Activated CD8-positive, alpha-beta T cell treated with anti-CD3 and anti-CD28 coated beads for 36 hours (primary cell): ENCODE measurements around the gene RSRC2. TPM values are rescaled to one million over a fixed set of nuclear protein-coding genes. Genes with fewer than 3 reads are reported as not detected.
A peak's percentile ranks its signal among the peaks of the same experiment; 100 is the strongest.
"Not testable (repeated sequence)": the region's sequence is repeated elsewhere in the genome, so short reads cannot be mapped to it uniquely, and the experiment has no call there.

Experiments used
- ATAC-seq: fragments of 200-7000 bp; cut with Tn5 transposase; one replicate; pipeline ENCODE4 v1.10.0; 2021; ENCODE audit warnings: mild to moderate bottlenecking, moderate library complexity
- CTCF ChIA-PET: fragments of 350-600 bp; sonication (Branson Sonifier 250); formaldehyde crosslinking; loops from one replicate; lab custom pipeline; 2021; ENCODE audit warnings: antibody characterized with exemption; lab: Charles Lee
- POLR2A ChIA-PET: fragments of 350-600 bp; sonication (Branson Sonifier 250); formaldehyde crosslinking; loops from one replicate; lab custom pipeline; 2021; ENCODE audit warnings: antibody characterized with exemption; lab: Charles Lee
- DNase-seq: peaks from one replicate; pipeline ENCODE4 v3.0.0-alpha.2; 2020
- H3K27ac Mint-ChIP-seq: one replicate; pipeline ENCODE4 v1.8.0; 2021; ENCODE audit warnings: mild to moderate bottlenecking, mixed read lengths
- H3K27me3 Mint-ChIP-seq: one replicate; pipeline ENCODE4 v1.8.0; 2021; ENCODE audit warnings: mixed read lengths
- H3K36me3 Mint-ChIP-seq: one replicate; pipeline ENCODE4 v1.8.0; 2021; ENCODE audit warnings: low read depth, mixed read lengths
- H3K4me1 Mint-ChIP-seq: one replicate; pipeline ENCODE4 v1.8.0; 2021; ENCODE audit warnings: low read depth, mixed read lengths
- H3K4me3 Mint-ChIP-seq: one replicate; pipeline ENCODE4 v1.8.0; 2021; ENCODE audit warnings: mild to moderate bottlenecking, moderate library complexity, mixed read lengths
- H3K9me3 Mint-ChIP-seq: one replicate; pipeline ENCODE4 v1.8.0; 2021; ENCODE audit warnings: mixed read lengths
- intact Hi-C: fragments of 100-400 bp; cut with micrococcal nuclease; formaldehyde crosslinking; loops from one replicate; pipeline ENCODE4 v1.10.0; 2022
- total RNA-seq, 2 experiments: library from RNA; stranded (reverse); gene quantifications; one replicate each; pipeline ENCODE4 v1.2.3, GENCODE V29; 2021
- TF ChIP-seq, protein P1 (sequence below): fragments of 200-600 bp; IDR thresholded peaks from one replicate; pipeline ENCODE4 v1.8.0; 2022; ENCODE audit warnings: antibody characterized with exemption, mild to moderate bottlenecking

RSRC2 gene
- total RNA-seq, 2 experiments from 2014 or later, result 108 to 116 TPM

DNA sequence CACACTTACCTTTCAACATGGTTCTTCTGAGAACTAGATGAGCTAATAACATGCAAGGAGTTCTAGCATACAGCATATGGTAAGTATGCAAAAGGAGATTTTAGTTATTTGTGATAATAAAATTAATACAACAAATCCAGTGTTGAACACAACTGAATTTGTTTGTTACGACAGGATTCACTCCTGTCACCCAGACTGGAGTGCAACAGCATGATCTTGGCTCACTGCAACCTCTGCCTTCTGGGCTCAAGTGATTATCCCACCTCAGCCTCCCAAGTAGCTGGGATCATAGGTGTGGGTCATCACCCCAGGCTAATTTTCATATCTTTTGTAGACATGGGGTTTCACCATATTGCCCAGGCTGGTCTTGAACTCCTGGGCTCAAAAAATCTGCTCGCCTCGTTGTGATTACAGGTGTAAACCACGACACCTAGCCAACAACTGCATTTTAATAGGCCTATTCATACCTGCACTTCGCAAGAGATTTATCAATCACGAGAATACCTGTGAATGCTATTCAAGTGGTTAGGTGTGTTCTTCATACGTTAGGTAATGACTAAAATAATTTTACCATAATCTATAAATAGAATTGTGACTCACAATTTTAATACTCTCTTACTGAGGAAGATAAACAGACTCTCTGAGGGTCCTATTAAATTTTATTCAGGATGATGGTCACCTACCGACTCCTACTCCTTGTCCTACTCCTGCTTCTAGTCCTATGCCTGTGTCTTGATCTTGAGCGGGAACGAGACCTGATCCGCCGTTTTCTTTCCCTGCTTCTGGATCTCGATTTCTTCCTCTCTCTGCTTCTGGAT lies 10.0 kb downstream of the RSRC2 start:
- TF ChIP-seq, protein P1, sequence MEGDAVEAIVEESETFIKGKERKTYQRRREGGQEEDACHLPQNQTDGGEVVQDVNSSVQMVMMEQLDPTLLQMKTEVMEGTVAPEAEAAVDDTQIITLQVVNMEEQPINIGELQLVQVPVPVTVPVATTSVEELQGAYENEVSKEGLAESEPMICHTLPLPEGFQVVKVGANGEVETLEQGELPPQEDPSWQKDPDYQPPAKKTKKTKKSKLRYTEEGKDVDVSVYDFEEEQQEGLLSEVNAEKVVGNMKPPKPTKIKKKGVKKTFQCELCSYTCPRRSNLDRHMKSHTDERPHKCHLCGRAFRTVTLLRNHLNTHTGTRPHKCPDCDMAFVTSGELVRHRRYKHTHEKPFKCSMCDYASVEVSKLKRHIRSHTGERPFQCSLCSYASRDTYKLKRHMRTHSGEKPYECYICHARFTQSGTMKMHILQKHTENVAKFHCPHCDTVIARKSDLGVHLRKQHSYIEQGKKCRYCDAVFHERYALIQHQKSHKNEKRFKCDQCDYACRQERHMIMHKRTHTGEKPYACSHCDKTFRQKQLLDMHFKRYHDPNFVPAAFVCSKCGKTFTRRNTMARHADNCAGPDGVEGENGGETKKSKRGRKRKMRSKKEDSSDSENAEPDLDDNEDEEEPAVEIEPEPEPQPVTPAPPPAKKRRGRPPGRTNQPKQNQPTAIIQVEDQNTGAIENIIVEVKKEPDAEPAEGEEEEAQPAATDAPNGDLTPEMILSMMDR, result no peak
- Mint-ChIP-seq H3K9me3 (no peaks in the 10 kb centered on the region), H3K4me1 (peaks cover 47% of the 10 kb centered on the region), H3K27me3 (no peaks in the 10 kb centered on the region), H3K4me3 (no peak overlapping the region), H3K36me3 (peaks cover 72% of the 10 kb centered on the region), H3K27ac (peak overlapping the region; percentile 66)
- intact Hi-C loops, result no loop called here
- ChIA-PET POLR2A (interaction anchor here (1.2 to 7.8 kb wide), 6 partner anchors 10 to 59 kb away, joined by 3 to 107 read pairs (median 10); partner anchors contain the start of genes KNTC1, RSRC2 and ZCCHC8), CTCF (no interaction called here)
- DNase-seq (no peak), ATAC-seq (no peak)

DNA sequence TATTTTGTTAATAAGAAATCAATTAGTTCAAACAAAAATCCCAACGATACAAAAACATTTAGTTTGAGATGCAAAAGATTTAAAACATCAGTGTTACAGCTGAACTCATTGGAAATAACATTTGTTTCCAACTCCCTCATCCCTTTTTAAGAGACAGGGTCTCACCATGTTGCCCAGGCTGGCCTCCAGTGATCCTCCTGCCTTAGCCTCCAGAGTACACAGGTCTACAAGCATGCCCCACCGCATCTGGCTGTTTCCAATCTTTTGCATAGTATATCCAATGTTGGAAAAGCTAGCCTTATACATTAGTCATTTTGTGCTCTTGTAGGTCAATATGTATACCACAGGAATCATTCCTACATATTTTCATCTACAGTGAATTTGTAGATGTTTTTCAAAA lies 11.5 kb downstream of the RSRC2 start:
- Mint-ChIP-seq H3K27ac (peak overlapping the region; percentile 30), H3K9me3 (no peaks in the 10 kb centered on the region), H3K4me3 (no peak overlapping the region), H3K36me3 (peaks cover 71% of the 10 kb centered on the region), H3K4me1 (peaks cover 38% of the 10 kb centered on the region), H3K27me3 (no peaks in the 10 kb centered on the region)
- TF ChIP-seq, protein P1, result no peak
- ChIA-PET CTCF (interaction anchor here (0.7 to 1.4 kb wide), 3 partner anchors 14 to 277 kb away, joined by 3 read pairs; no protein-coding TSS in a partner anchor), POLR2A (interaction anchor here (0.6 to 7.8 kb wide), 5 partner anchors 8 to 87 kb away, joined by 3 to 107 read pairs (median 5); partner anchors contain the start of genes KNTC1, RSRC2 and ZCCHC8)
- DNase-seq (no peak), ATAC-seq (no peak)
- intact Hi-C loops, result no loop called here

DNA sequence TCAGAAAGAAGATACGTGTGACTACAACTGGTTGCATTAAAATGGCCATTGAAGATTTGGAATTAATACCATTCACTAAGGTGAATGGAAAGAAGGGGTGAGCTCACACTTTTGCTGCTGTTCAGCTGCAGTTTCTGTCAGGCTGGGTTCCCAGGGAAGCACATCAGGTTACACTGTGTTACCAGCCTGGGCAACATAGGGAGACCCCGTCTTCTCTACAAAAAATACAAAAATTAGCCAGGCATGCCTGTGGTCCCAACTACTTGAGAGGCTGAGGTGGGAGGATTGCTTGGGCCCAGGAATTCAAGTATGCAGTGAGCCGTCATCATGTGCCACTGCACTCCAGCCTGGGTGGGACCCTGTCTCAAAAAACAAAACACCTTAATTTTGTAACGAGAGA lies 13.1 kb downstream of the RSRC2 start:
- H3K4me3 Mint-ChIP-seq, result no peak overlapping the region
- POLR2A ChIA-PET, result interaction anchor here (3.6 to 7.8 kb wide), 3 partner anchors 8 to 13 kb away, joined by 20 to 107 read pairs (median 36); partner anchors contain the start of genes KNTC1, RSRC2 and ZCCHC8
- ATAC-seq (no peak), DNase-seq (no peak)
- no peaks in the 10 kb centered on the region for H3K9me3 Mint-ChIP-seq
- intact Hi-C loops, result no loop called here
- TF ChIP-seq, protein P1, result no peak
- H3K36me3 Mint-ChIP-seq, result peaks cover 71% of the 10 kb centered on the region
- H3K27me3 Mint-ChIP-seq, result no peaks in the 10 kb centered on the region
- H3K4me1 Mint-ChIP-seq, result peaks cover 27% of the 10 kb centered on the region
- CTCF ChIA-PET, result interaction anchor here (1.2 to 1.4 kb wide), 2 partner anchors 9 to 16 kb away, joined by 4 read pairs; no protein-coding TSS in a partner anchor
- peak overlapping the region; percentile 38 for H3K27ac Mint-ChIP-seq

DNA sequence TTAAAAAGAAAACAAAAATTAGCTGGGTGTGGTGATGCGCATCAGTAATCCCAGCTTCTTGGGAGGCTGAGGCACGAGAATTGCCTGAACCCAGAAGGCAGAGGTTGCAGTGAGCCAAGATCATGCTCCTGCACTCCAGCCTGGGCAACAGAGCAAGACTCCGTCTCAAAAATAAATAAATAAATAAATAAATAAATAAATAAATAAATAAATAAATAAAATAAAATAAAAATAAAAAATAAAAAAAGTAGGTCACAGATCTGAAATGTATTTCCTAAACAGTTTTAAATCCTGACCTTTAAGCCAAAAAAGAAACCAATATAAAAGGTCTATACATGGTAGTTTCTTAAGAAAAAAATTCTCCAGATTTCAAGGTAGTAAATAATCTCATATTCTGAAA lies 13.7 kb downstream of the RSRC2 start:
- ChIA-PET POLR2A (interaction anchor here (1.1 to 7.8 kb wide), 4 partner anchors 9 to 17 kb away, joined by 3 to 107 read pairs (median 28); partner anchors contain the start of genes KNTC1, RSRC2 and ZCCHC8), CTCF (interaction anchor here (1.2 to 1.4 kb wide), 2 partner anchors 10 to 17 kb away, joined by 4 read pairs; no protein-coding TSS in a partner anchor)
- DNase-seq, intact Hi-C loops, ATAC-seq, H3K27me3 Mint-ChIP-seq, H3K9me3 Mint-ChIP-seq, H3K4me3 Mint-ChIP-seq, H3K27ac Mint-ChIP-seq: not testable (repeated sequence)
- peaks cover 70% of the 10 kb centered on the region for H3K36me3 Mint-ChIP-seq
- H3K4me1 Mint-ChIP-seq, result peaks cover 23% of the 10 kb centered on the region

DNA sequence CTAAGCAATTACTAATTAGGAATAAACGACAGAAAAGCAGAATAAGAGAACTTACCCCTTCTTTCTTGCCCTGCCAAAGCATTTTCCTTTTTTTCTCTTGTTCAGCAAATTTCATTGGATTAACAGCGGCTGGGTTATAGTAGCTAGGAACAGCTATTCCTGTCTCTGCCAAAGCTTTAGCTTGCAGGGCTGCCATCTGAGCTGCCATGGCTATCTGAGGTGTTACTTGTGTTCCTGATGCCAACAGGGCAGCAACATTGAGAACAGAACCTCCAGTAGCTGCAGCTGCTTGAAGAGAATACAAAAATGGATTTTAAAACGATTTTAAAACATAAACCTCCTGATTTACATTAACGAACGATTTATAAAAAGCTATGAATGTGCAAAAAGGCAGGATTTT lies 18.6 kb downstream of the RSRC2 start:
- Mint-ChIP-seq H3K4me3 (no peak overlapping the region), H3K9me3 (no peaks in the 10 kb centered on the region), H3K36me3 (peaks cover 62% of the 10 kb centered on the region), H3K27ac (no peak overlapping the region), H3K27me3 (no peaks in the 10 kb centered on the region), H3K4me1 (peaks cover 2% of the 10 kb centered on the region)
- TF ChIP-seq, protein P1, result no peak
- ATAC-seq (no peak), DNase-seq (no peak)
- intact Hi-C loops, result no loop called here
- POLR2A ChIA-PET, result interaction anchor here (0.7 to 2.2 kb wide), 4 partner anchors 12 to 19 kb away, joined by 3 to 14 read pairs (median 6); partner anchors contain the start of genes KNTC1 and RSRC2
- CTCF ChIA-PET, result interaction anchor here (0.6 to 1.7 kb wide), 3 partner anchors 14 to 117 kb away, joined by 3 to 7 read pairs (median 4); no protein-coding TSS in a partner anchor
